Fibroblast of skin of right quadriceps (primary cell): ENCODE measurements around the gene FAIM2.

ENCODE experiments used
- DNase-seq: peaks from one replicate; pipeline ENCODE4 v3.0.0-alpha.2; 2013

FAIM2 gene

GRCh38 chr12:49821373-49822287 lies 82.1 kb downstream of the FAIM2 start:
- DNase-seq, result no peak

- no peak for DNase-seq
Measured at GRCh38 chr12:49819786-49820185, 83.9 kb downstream of the FAIM2 start.

GRCh38 chr12:49818241-49818895 lies 85.3 kb downstream of the FAIM2 start:
- DNase-seq, result peak; percentile 42
